ENCODE results near the gene FADS3. TPM values are rescaled to one million over a fixed set of nuclear protein-coding genes. Genes with fewer than 3 reads are reported as not detected.
A peak's percentile ranks its signal among the peaks of the same experiment; 100 is the strongest.

The FADS3 gene
- total RNA-seq, 1 donor from 2014 or later = 13.5 TPM

- intact Hi-C loops (cut with micrococcal nuclease) = no loop called here
- H3K4me3 Mint-ChIP-seq = no peak overlapping the region
- no peaks in the 10 kb centered on the region for H3K36me3 Mint-ChIP-seq (ENCODE audit: low read depth)
- H3K27ac Mint-ChIP-seq = no peak overlapping the region
- peaks cover 3% of the 10 kb centered on the region for H3K4me1 Mint-ChIP-seq
- H3K9me3 Mint-ChIP-seq = no peaks in the 10 kb centered on the region
- no peak for DNase-seq
- peaks cover 5% of the 10 kb centered on the region for H3K27me3 Mint-ChIP-seq
Measured at GRCh38 chr11:61908730-61909316, 17.5 kb upstream of the FADS3 start.

- no peak overlapping the region for H3K4me3 Mint-ChIP-seq
- H3K9me3 Mint-ChIP-seq = no peaks in the 10 kb centered on the region
- H3K27ac Mint-ChIP-seq = no peak overlapping the region
- peaks cover 2% of the 10 kb centered on the region for H3K27me3 Mint-ChIP-seq
- peaks cover 3% of the 10 kb centered on the region for H3K4me1 Mint-ChIP-seq
- H3K36me3 Mint-ChIP-seq (ENCODE audit: low read depth) = no peaks in the 10 kb centered on the region
- no peak for DNase-seq
- intact Hi-C loops (cut with micrococcal nuclease) = no loop called here
Measured at GRCh38 chr11:61907871-61908729, 16.8 kb upstream of the FADS3 start.

GRCh38 chr11:61907282-61907681, 15.9 kb upstream of the FADS3 start:
- Mint-ChIP-seq H3K27ac (no peak overlapping the region), H3K27me3 (no peaks in the 10 kb centered on the region), H3K9me3 (no peaks in the 10 kb centered on the region), H3K4me3 (no peak overlapping the region), H3K36me3 (ENCODE audit: low read depth) (no peaks in the 10 kb centered on the region), H3K4me1 (no peaks in the 10 kb centered on the region)
- intact Hi-C loops (cut with micrococcal nuclease) = no loop called here
- DNase-seq = no peak

GRCh38 chr11:61906522-61906909, 15.2 kb upstream of the FADS3 start:
- no peaks in the 10 kb centered on the region for H3K4me1 Mint-ChIP-seq
- H3K27me3 Mint-ChIP-seq = no peaks in the 10 kb centered on the region
- H3K9me3 Mint-ChIP-seq = no peaks in the 10 kb centered on the region
- intact Hi-C loops (cut with micrococcal nuclease) = no loop called here
- H3K36me3 Mint-ChIP-seq (ENCODE audit: low read depth) = no peaks in the 10 kb centered on the region
- H3K27ac Mint-ChIP-seq = no peak overlapping the region
- DNase-seq = no peak
- H3K4me3 Mint-ChIP-seq = no peak overlapping the region

GRCh38 chr11:61905801-61906521, 14.6 kb upstream of the FADS3 start:
- Mint-ChIP-seq H3K27ac (no peak overlapping the region), H3K9me3 (no peaks in the 10 kb centered on the region), H3K36me3 (ENCODE audit: low read depth) (no peaks in the 10 kb centered on the region), H3K27me3 (no peaks in the 10 kb centered on the region), H3K4me1 (no peaks in the 10 kb centered on the region), H3K4me3 (no peak overlapping the region)
- intact Hi-C loops (cut with micrococcal nuclease) = no loop called here
- no peak for DNase-seq

- intact Hi-C loops (cut with micrococcal nuclease) = no loop called here
- DNase-seq = no peak
- Mint-ChIP-seq H3K9me3 (no peaks in the 10 kb centered on the region), H3K4me1 (no peaks in the 10 kb centered on the region), H3K36me3 (ENCODE audit: low read depth) (no peaks in the 10 kb centered on the region), H3K4me3 (no peak overlapping the region), H3K27me3 (no peaks in the 10 kb centered on the region), H3K27ac (no peak overlapping the region)
Measured at GRCh38 chr11:61905067-61905696, 13.8 kb upstream of the FADS3 start.

- no peaks in the 10 kb centered on the region for H3K27me3 Mint-ChIP-seq
- H3K4me1 Mint-ChIP-seq = no peaks in the 10 kb centered on the region
- H3K36me3 Mint-ChIP-seq (ENCODE audit: low read depth) = no peaks in the 10 kb centered on the region
- intact Hi-C loops (cut with micrococcal nuclease) = no loop called here
- no peak overlapping the region for H3K27ac Mint-ChIP-seq
- peak; percentile 73 for DNase-seq
- no peak overlapping the region for H3K4me3 Mint-ChIP-seq
- no peaks in the 10 kb centered on the region for H3K9me3 Mint-ChIP-seq
Measured at GRCh38 chr11:61904539-61905048, 13.2 kb upstream of the FADS3 start.

GRCh38 chr11:61903845-61904244, 12.5 kb upstream of the FADS3 start:
- intact Hi-C loops (cut with micrococcal nuclease) = no loop called here
- Mint-ChIP-seq H3K27ac (no peak overlapping the region), H3K4me1 (peaks cover 4% of the 10 kb centered on the region), H3K4me3 (no peak overlapping the region), H3K36me3 (ENCODE audit: low read depth) (no peaks in the 10 kb centered on the region), H3K27me3 (no peaks in the 10 kb centered on the region), H3K9me3 (no peaks in the 10 kb centered on the region)
- no peak for DNase-seq

GRCh38 chr11:61902313-61902712, 11.0 kb upstream of the FADS3 start:
- DNase-seq = no peak
- no peaks in the 10 kb centered on the region for H3K9me3 Mint-ChIP-seq
- no peak overlapping the region for H3K4me3 Mint-ChIP-seq
- H3K27ac Mint-ChIP-seq = no peak overlapping the region
- no peaks in the 10 kb centered on the region for H3K27me3 Mint-ChIP-seq
- intact Hi-C loops (cut with micrococcal nuclease) = no loop called here
- peaks cover 4% of the 10 kb centered on the region for H3K4me1 Mint-ChIP-seq
- H3K36me3 Mint-ChIP-seq (ENCODE audit: low read depth) = no peaks in the 10 kb centered on the region

- no peak overlapping the region for H3K27ac Mint-ChIP-seq
- H3K27me3 Mint-ChIP-seq = no peaks in the 10 kb centered on the region
- no peaks in the 10 kb centered on the region for H3K9me3 Mint-ChIP-seq
- no peaks in the 10 kb centered on the region for H3K36me3 Mint-ChIP-seq (ENCODE audit: low read depth)
- no peak for DNase-seq
- no peak overlapping the region for H3K4me3 Mint-ChIP-seq
- peaks cover 4% of the 10 kb centered on the region for H3K4me1 Mint-ChIP-seq
- intact Hi-C loops (cut with micrococcal nuclease) = no loop called here
Measured at GRCh38 chr11:61901397-61901796, 10.1 kb upstream of the FADS3 start.

GRCh38 chr11:61900251-61900650, 8.9 kb upstream of the FADS3 start:
- no peak for DNase-seq
- Mint-ChIP-seq H3K9me3 (no peaks in the 10 kb centered on the region), H3K27ac (no peak overlapping the region), H3K4me3 (no peak overlapping the region), H3K36me3 (ENCODE audit: low read depth) (no peaks in the 10 kb centered on the region), H3K27me3 (no peaks in the 10 kb centered on the region), H3K4me1 (peaks cover 4% of the 10 kb centered on the region)
- intact Hi-C loops (cut with micrococcal nuclease) = no loop called here

GRCh38 chr11:61899146-61899841, 7.9 kb upstream of the FADS3 start:
- Mint-ChIP-seq H3K27me3 (peaks cover 3% of the 10 kb centered on the region), H3K4me1 (peaks cover 4% of the 10 kb centered on the region), H3K4me3 (no peak overlapping the region), H3K9me3 (no peaks in the 10 kb centered on the region), H3K27ac (peak overlapping the region; percentile 30), H3K36me3 (ENCODE audit: low read depth) (no peaks in the 10 kb centered on the region)
- intact Hi-C loops (cut with micrococcal nuclease) = loop anchor here (1.0 to 10.0 kb wide), 4 partner anchors 48 to 306 kb away; partner anchors contain the start of gene SCGB2A1
- peak; percentile 98 for DNase-seq

GRCh38 chr11:61898247-61898582, 6.9 kb upstream of the FADS3 start:
- Mint-ChIP-seq H3K27me3 (peaks cover 3% of the 10 kb centered on the region), H3K27ac (no peak overlapping the region), H3K9me3 (no peaks in the 10 kb centered on the region), H3K36me3 (ENCODE audit: low read depth) (no peaks in the 10 kb centered on the region), H3K4me1 (peaks cover 4% of the 10 kb centered on the region), H3K4me3 (no peak overlapping the region)
- intact Hi-C loops (cut with micrococcal nuclease) = loop anchor here (2.0 to 10.0 kb wide), 2 partner anchors 101 to 307 kb away; partner anchors contain the start of gene SCGB2A1
- DNase-seq = no peak
